GOT3 (cell line): ENCODE measurements around the gene CDC42BPB.
"Not testable (repeated sequence)": the region's sequence is repeated elsewhere in the genome, so short reads cannot be mapped to it uniquely, and the experiment has no call there.

Source experiments
- DNase-seq: peaks from one replicate; lab custom pipeline; 2025; ENCODE audit warnings: mixed read lengths; lab: John Stamatoyannopoulos, UW

The CDC42BPB gene

GRCh38 chr14:102927878-102928411 lies 129.4 kb downstream of the CDC42BPB start:
- DNase-seq = no peak

GRCh38 chr14:102927346-102927877 lies 129.9 kb downstream of the CDC42BPB start:
- no peak for DNase-seq

- DNase-seq = not testable (repeated sequence)
Observed at GRCh38 chr14:102926840-102927239, 130.5 kb downstream of the CDC42BPB start.

- no peak for DNase-seq
Observed at GRCh38 chr14:102926104-102926503, 131.2 kb downstream of the CDC42BPB start.

- no peak for DNase-seq
Observed at GRCh38 chr14:102925646-102926045, 131.7 kb downstream of the CDC42BPB start.

GRCh38 chr14:102924632-102925588 lies 132.4 kb downstream of the CDC42BPB start:
- DNase-seq = no peak

- DNase-seq = no peak
Observed at GRCh38 chr14:102923925-102924486, 133.3 kb downstream of the CDC42BPB start.

GRCh38 chr14:102923201-102923924 lies 134.0 kb downstream of the CDC42BPB start:
- DNase-seq = no peak

- DNase-seq = no peak
Observed at GRCh38 chr14:102922490-102923200, 134.7 kb downstream of the CDC42BPB start, which contains the start of gene AMN. Gene AMN, plus strand, starts transcription at chr14:102922663. Its CDS starts 26 bp downstream, at chr14:102922689.

GRCh38 chr14:102920998-102921304 lies 136.4 kb downstream of the CDC42BPB start:
- DNase-seq = no peak

GRCh38 chr14:102920273-102920997 lies 136.9 kb downstream of the CDC42BPB start:
- no peak for DNase-seq

GRCh38 chr14:102918438-102918837 lies 138.9 kb downstream of the CDC42BPB start:
- DNase-seq = no peak

GRCh38 chr14:102917469-102918211 lies 139.7 kb downstream of the CDC42BPB start:
- DNase-seq = no peak

- no peak for DNase-seq
Observed at GRCh38 chr14:102917056-102917385, 140.3 kb downstream of the CDC42BPB start.

- no peak for DNase-seq
Observed at GRCh38 chr14:102916347-102917055, 140.8 kb downstream of the CDC42BPB start.

GRCh38 chr14:102915292-102916110 lies 141.8 kb downstream of the CDC42BPB start:
- no peak for DNase-seq

- no peak for DNase-seq
Observed at GRCh38 chr14:102914474-102915291, 142.7 kb downstream of the CDC42BPB start.
